Activated T-cell treated with anti-CD3 and anti-CD28 coated beads for 48 hours (primary cell): Measurements from ENCODE around the gene SERPINB2.
"Not testable (repeated sequence)": the region's sequence is repeated elsewhere in the genome, so short reads cannot be mapped to it uniquely, and the experiment has no call there.

Experiments
- DNase-seq: peaks from one replicate; pipeline ENCODE4 v3.0.0-alpha.2; 2020; ENCODE audit warnings: low read depth

Gene SERPINB2

GRCh38 chr18:63888470-63889190 is 1.1 kb downstream of the SERPINB2 start:
- DNase-seq, result no peak

DNA sequence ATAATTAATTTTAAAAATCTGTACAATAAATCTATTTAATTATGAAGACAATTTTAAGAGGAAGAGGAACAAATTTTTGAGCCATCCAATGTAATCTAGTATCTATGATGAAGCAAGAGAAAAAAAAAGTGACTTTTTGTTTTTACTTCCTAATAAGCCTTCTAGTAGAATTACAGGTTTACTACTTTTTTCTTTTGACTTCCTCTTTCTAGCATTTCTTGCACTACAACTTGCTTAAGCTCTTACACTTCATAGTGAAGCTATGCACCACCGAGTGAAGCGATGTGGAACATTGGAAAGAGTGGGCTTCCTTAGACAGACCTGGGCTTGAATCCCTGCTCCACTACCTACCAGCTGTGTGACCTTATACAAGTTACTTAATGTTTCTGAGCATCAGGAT is 2.1 kb downstream of the SERPINB2 start:
- no peak for DNase-seq

GRCh38 chr18:63890237-63890949 is 2.9 kb downstream of the SERPINB2 start:
- DNase-seq, result no peak

- DNase-seq, result no peak
Measured at GRCh38 chr18:63890950-63891304, 3.4 kb downstream of the SERPINB2 start.

- DNase-seq, result no peak
Measured at GRCh38 chr18:63892566-63892965, 5.1 kb downstream of the SERPINB2 start.

GRCh38 chr18:63894106-63894772 is 6.7 kb downstream of the SERPINB2 start:
- DNase-seq, result no peak

- no peak for DNase-seq
Measured at GRCh38 chr18:63895190-63895589, 7.7 kb downstream of the SERPINB2 start.

DNA sequence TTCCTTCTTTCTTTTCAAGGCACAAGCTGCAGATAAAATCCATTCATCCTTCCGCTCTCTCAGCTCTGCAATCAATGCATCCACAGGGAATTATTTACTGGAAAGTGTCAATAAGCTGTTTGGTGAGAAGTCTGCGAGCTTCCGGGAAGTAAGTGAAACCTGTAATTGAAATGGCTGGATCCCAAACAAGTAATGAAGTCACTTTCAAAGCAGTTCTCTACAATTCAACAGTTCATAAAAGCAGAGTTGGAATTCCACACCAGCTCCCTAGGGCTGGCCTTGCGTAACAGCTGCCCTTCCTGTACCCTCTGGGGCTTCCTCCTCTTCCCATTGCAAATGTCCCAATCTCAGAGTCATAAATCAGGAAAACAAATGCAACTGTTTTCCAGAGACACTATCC is 9.6 kb downstream of the SERPINB2 start:
- DNase-seq, result no peak

DNA sequence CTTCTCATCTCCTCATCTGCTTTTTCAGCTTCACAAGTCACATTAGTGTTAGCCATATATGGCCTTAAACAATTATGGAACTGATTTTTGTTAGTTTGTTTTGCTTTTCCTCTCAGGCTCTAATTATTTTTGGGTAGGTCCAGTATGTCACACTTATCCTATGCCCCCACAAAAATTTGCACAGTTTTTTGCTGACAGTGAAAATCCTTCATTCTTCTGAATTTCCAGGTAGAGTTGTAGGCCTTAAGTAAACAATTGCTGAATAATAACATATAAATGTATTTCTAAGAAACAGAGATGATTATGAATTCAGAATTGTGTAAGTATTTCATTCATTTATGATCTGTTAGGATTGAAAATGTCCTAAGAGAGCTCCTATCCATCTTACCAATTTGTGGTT is 11.7 kb downstream of the SERPINB2 start:
- no peak for DNase-seq

DNA sequence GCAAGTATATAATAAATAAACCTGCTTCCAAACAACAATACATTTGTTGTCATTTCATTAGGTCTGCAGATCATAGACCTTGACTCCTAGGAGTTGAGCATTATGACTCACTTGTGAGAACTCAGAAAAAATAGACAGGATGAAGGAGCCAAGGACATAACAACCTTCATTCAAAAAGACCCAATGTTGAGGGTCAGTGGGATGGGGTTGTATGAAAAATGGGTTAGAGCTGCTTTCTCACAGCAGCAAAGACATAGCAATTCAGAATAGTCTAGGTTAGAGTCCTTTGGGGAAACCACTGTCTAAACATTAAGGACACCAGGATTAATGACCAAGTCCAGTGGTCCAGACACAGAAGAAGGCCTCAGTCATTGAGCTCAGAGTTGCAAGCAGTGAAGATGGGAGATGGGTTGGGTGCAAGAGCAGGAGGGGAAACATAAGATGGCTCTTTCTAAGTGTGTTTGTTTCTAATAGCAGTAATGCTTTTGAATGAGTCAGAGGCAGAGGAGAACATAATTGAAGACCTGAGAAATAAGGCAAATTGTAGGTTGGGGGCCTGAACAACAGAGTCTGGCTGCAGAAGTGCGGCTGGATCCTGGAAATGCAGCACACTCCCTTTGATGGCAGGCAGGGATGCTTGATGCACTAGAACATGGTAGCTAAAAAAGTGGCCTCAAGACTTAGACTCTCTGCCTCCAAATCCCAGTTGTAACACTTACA is 16.5 kb downstream of the SERPINB2 start:
- DNase-seq, result no peak

DNA sequence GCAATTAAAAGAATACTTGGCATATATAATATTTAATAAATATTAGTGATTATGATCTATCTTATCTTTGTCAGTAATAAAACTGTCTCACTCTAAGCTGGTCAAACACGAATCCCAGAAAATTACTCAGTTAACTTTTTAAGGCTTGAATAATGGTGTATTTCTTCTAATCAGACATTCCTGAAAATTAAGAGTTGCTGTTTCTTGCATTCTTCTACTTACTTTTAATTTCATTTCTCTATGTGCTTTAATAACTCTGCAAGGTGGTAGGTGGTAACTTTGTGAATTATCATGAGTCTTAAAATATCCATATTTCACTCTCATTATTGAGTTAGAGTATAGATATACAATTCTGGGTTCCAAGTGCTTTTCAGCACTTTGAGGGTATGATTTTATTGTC is 17.2 kb downstream of the SERPINB2 start:
- no peak for DNase-seq

DNA sequence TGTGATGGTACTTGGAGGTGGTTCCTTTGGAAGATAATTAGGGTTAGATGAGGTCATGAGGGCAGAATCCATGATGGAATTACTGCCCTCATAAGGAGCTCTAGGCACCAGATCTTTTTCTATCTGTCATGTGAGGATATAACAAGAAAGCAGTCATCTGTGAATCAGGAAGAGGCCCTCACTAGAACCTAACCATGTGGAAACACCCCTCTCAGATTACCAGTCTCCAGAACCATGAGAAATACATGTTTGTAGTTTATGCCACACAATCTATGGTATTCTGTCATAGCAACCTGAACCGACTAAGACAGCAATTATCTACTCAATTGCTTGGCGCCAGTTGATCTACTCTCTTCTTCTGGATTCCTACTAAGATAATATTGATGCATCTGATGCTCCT is 17.9 kb downstream of the SERPINB2 start:
- no peak for DNase-seq

GRCh38 chr18:63906056-63906455 is 18.6 kb downstream of the SERPINB2 start:
- no peak for DNase-seq

- DNase-seq, result no peak
Measured at GRCh38 chr18:63907664-63908063, 20.2 kb downstream of the SERPINB2 start, which contains the start of gene SERPINB10. Gene SERPINB10 (plus strand): TSS chr18:63907958. CDS start chr18:63915511, 7,553 bp downstream.

- DNase-seq, result no peak
Measured at GRCh38 chr18:63908858-63909257, 21.4 kb downstream of the SERPINB2 start.

- no peak for DNase-seq
Measured at GRCh38 chr18:63909870-63910269, 22.4 kb downstream of the SERPINB2 start.

DNA sequence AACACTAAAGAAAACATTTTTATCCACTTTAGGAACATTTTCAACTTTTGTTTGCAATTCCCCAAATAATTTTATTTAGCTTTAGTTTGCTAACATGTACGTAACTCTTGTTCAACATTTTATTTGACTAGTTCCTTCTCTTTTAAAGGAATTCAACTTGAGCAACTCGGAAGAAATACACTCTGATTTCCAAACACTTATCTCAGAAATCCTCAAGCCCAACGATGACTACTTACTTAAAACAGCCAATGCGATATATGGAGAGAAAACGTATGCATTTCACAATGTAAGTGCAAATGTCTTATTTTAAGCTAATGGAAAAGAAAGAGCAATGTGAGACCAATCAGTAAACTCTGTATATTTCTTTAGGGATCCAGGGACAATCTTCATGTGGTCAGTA is 30.3 kb downstream of the SERPINB2 start:
- no peak for DNase-seq

- no peak for DNase-seq
Measured at GRCh38 chr18:63922049-63922448, 34.5 kb downstream of the SERPINB2 start.

- no peak for DNase-seq
Measured at GRCh38 chr18:63924551-63924950, 37.0 kb downstream of the SERPINB2 start.

- DNase-seq, result no peak
Measured at GRCh38 chr18:63928331-63928730, 40.8 kb downstream of the SERPINB2 start.

DNA sequence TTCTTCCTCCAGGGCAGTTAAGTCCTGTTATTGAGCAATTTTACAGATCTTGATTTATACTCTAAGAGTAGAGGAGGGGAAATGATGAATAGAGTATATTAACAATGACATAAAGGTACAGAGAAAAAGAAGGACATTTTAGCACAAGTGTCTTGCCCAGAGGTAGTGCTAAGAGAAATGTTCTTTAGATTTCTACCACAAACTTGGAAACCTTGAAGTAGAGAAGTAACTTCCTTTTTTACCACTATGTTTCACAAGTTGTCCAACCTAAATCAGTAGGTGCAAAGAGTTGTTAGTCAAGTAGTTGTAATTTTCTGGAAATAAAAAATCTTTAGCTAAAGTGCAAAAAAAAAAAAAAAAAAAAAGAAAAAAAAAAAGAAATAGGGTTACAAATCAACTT is 41.9 kb downstream of the SERPINB2 start:
- DNase-seq, result not testable (repeated sequence)

GRCh38 chr18:63930773-63931354 is 43.4 kb downstream of the SERPINB2 start:
- DNase-seq, result no peak
